NCI-H1417 (cell line): ENCODE measurements around the gene CD58.

Source experiments
- DNase-seq, 3 experiments: peaks; one replicate each; lab custom pipeline; 2025; lab: John Stamatoyannopoulos, UW

CD58 gene

GRCh38 chr1:116493484-116494352 is 77.1 kb downstream of the CD58 start:
- no peak for DNase-seq

- no peak for DNase-seq
Measured at GRCh38 chr1:116493036-116493435, 77.8 kb downstream of the CD58 start.

- DNase-seq, result no peak
Measured at GRCh38 chr1:116492358-116492811, 78.4 kb downstream of the CD58 start.

GRCh38 chr1:116491700-116492357 is 79.0 kb downstream of the CD58 start:
- peak in 2 of 3 experiments; percentile 18 to 57 for DNase-seq

- DNase-seq, result no peak
Measured at GRCh38 chr1:116490588-116490987, 80.2 kb downstream of the CD58 start.

- DNase-seq, result no peak
Measured at GRCh38 chr1:116489231-116489697, 81.6 kb downstream of the CD58 start.

GRCh38 chr1:116488071-116488470 is 82.8 kb downstream of the CD58 start:
- DNase-seq, result peak in 1 of 3 experiments; percentile 50

GRCh38 chr1:116487583-116487982 is 83.2 kb downstream of the CD58 start:
- DNase-seq, result no peak

- DNase-seq, result no peak
Measured at GRCh38 chr1:116487031-116487430, 83.8 kb downstream of the CD58 start.

- DNase-seq, result no peak
Measured at GRCh38 chr1:116486424-116486823, 84.4 kb downstream of the CD58 start.

- DNase-seq, result no peak
Measured at GRCh38 chr1:116485976-116486375, 84.8 kb downstream of the CD58 start.

GRCh38 chr1:116485071-116485735 is 85.6 kb downstream of the CD58 start:
- DNase-seq, result peak; percentile 87 to 95 (median 95)

GRCh38 chr1:116483481-116484309 is 87.1 kb downstream of the CD58 start:
- no peak for DNase-seq

- no peak for DNase-seq
Measured at GRCh38 chr1:116482490-116482889, 88.3 kb downstream of the CD58 start.

- no peak for DNase-seq
Measured at GRCh38 chr1:116481934-116482333, 88.9 kb downstream of the CD58 start.

GRCh38 chr1:116478621-116479020 is 92.2 kb downstream of the CD58 start:
- no peak for DNase-seq

- DNase-seq, result no peak
Measured at GRCh38 chr1:116477429-116477828, 93.4 kb downstream of the CD58 start.

GRCh38 chr1:116476321-116476720 is 94.5 kb downstream of the CD58 start:
- no peak for DNase-seq

GRCh38 chr1:116475850-116476218 is 95.0 kb downstream of the CD58 start:
- DNase-seq, result no peak

- peak in 1 of 3 experiments; percentile 57 for DNase-seq
Measured at GRCh38 chr1:116474921-116475849, 95.6 kb downstream of the CD58 start.
